T-helper 1 cell treated with Interleukin-12 subunit alpha and Interleukin-12 subunit beta and Interleukin-4 antibody, amounts not matched to agents 30 μg/mL and 1 μg/mL, for 36 hours (primary cell): Measurements from ENCODE around the gene WNT11.
A peak's percentile ranks its signal among the peaks of the same experiment; 100 is the strongest.

ENCODE experiments used
- H3K27ac Mint-ChIP-seq: one replicate; pipeline ENCODE4 v1.8.0; 2021; ENCODE audit warnings: mild to moderate bottlenecking, mixed read lengths
- H3K27me3 Mint-ChIP-seq: one replicate; pipeline ENCODE4 v1.8.0; 2021; ENCODE audit warnings: low read depth, mixed read lengths
- H3K36me3 Mint-ChIP-seq: one replicate; pipeline ENCODE4 v1.8.0; 2021; ENCODE audit warnings: low read depth, mixed read lengths
- H3K4me1 Mint-ChIP-seq: one replicate; pipeline ENCODE4 v1.8.0; 2021; ENCODE audit warnings: low read depth, mixed read lengths
- H3K4me3 Mint-ChIP-seq: one replicate; pipeline ENCODE4 v1.8.0; 2021; ENCODE audit warnings: mild to moderate bottlenecking, moderate library complexity, mixed read lengths
- H3K9me3 Mint-ChIP-seq: one replicate; pipeline ENCODE4 v1.8.0; 2021; ENCODE audit warnings: mixed read lengths

Gene WNT11

DNA sequence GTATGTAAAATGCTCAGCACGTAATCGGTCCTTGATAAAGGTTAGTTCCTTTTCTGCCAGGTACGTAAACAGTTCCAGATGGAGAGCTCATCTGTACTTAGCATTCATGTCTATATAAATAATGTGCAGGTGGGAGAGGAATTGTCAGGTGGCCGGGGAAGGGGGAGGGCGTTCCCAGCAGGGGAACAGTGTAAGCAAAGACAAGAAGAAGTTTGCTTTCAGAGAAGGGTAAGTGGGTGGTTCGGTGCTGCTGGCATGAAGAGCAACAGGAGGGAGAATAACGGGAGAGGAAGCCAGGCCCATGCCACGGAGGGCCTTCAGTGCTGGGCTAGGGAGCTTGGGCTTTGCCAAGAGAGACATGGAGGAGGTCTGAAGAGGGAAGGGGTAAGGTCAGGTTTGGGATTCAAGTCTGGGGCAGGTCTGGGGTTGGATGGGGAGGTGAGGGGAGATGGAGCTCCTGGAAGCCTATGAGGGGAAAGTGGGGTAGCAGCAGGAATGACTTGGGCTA lies 11.4 kb upstream of the WNT11 start:
- no peaks in the 10 kb centered on the region for H3K9me3 Mint-ChIP-seq
- H3K27me3 Mint-ChIP-seq = peaks cover 43% of the 10 kb centered on the region
- H3K4me1 Mint-ChIP-seq = no peaks in the 10 kb centered on the region
- no peak overlapping the region for H3K4me3 Mint-ChIP-seq
- no peak overlapping the region for H3K27ac Mint-ChIP-seq
- H3K36me3 Mint-ChIP-seq = no peaks in the 10 kb centered on the region

DNA sequence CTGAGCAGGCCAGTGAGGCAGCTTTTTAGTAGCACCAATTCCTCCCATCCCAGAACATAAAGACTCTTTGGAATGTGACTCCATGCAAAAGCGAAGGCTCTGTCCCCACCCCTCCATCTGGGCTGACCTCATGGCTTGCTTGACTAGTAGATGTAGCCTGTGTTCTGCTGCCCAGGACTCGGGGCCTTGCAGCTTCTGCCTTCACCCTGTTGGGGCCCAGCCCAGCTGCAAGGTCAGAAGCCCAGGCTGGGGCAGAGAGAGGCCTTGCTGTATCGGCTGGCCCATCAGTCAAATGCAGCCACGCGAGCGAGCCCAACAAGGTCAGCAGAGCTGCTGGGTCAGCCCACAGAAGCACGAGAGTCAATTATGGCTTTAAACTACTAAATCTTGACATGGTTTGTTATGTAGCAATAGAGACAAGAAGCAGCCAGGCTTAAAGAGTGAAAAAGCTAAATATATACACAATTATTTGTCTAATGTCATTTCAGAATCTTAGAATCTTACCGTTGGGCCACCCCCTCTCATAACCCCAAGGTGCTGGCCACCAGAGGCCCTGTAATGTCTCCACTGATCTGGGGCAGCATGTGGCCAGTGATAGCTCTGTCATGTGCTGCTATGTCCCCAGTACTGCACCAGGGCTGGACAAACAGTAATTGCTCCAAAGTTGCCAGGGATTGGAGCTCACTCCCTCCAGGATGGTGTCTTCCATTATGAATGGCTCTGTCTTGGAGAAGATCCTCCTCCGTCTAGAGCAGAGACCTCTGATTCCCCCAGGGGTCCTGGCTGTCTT lies 10.4 kb upstream of the WNT11 start:
- Mint-ChIP-seq H3K4me3 (no peak overlapping the region), H3K27ac (no peak overlapping the region), H3K4me1 (no peaks in the 10 kb centered on the region), H3K27me3 (peaks cover 48% of the 10 kb centered on the region), H3K9me3 (no peaks in the 10 kb centered on the region), H3K36me3 (no peaks in the 10 kb centered on the region)

- H3K9me3 Mint-ChIP-seq = no peaks in the 10 kb centered on the region
- H3K4me1 Mint-ChIP-seq = no peaks in the 10 kb centered on the region
- H3K36me3 Mint-ChIP-seq = no peaks in the 10 kb centered on the region
- H3K27ac Mint-ChIP-seq = no peak overlapping the region
- H3K27me3 Mint-ChIP-seq = peaks cover 48% of the 10 kb centered on the region
- H3K4me3 Mint-ChIP-seq = no peak overlapping the region
Observed at GRCh38 chr11:76215941-76216340, 9.6 kb upstream of the WNT11 start.

- no peaks in the 10 kb centered on the region for H3K36me3 Mint-ChIP-seq
- H3K4me1 Mint-ChIP-seq = no peaks in the 10 kb centered on the region
- H3K27ac Mint-ChIP-seq = no peak overlapping the region
- H3K27me3 Mint-ChIP-seq = peaks cover 43% of the 10 kb centered on the region
- no peaks in the 10 kb centered on the region for H3K9me3 Mint-ChIP-seq
- H3K4me3 Mint-ChIP-seq = no peak overlapping the region
Observed at GRCh38 chr11:76214968-76215548, 8.8 kb upstream of the WNT11 start.

GRCh38 chr11:76214186-76214585 lies 7.9 kb upstream of the WNT11 start:
- Mint-ChIP-seq H3K36me3 (no peaks in the 10 kb centered on the region), H3K4me3 (no peak overlapping the region), H3K27me3 (peaks cover 37% of the 10 kb centered on the region), H3K9me3 (no peaks in the 10 kb centered on the region), H3K4me1 (no peaks in the 10 kb centered on the region), H3K27ac (no peak overlapping the region)

DNA sequence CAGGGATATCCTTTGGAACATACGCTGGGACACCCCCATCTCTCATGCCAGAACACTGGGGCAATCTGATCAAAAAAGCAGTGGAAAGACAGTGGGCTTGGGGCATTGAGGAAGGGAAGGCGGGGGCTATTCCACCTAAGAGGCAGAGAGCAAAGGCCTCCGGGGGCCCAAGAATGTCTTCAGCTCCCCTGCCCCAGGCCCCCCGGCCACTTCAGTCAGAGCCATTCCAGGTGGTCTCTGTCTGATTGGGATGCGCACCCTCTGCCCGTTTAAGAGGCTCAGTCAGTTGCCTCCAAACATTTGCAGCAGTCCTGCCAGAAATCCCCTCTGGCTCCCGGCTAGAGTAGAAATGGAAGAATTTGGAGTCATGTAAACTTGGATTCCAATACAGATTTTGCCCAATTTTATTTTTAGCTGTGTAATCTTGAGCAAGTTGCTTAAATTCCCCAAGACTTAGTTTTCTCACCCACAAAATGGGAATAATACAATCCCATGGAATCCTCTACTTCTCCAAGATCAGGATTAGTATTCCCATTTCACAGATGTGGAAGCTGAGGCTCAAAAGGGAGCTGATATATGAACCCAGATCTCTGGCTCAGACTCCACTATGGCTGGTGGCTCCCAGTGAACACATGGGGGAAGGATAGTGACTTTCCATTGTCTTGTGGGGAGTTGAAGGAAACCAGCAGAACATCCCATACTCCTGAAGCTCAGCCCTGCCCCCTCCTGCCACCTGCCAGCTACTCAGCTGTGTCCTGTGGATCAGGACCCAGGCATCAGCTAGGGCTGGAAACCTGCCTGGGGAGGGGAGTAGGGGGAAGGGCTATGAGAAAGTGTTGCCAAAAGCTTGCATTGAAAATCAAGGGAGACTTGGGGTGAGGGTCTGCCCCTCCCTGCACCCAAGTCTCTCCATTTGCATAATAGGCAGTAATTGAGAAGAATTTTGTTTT lies 6.1 kb upstream of the WNT11 start:
- Mint-ChIP-seq H3K9me3 (no peaks in the 10 kb centered on the region), H3K4me1 (peaks cover 4% of the 10 kb centered on the region), H3K36me3 (no peaks in the 10 kb centered on the region), H3K27me3 (peaks cover 38% of the 10 kb centered on the region), H3K27ac (no peak overlapping the region), H3K4me3 (no peak overlapping the region)

DNA sequence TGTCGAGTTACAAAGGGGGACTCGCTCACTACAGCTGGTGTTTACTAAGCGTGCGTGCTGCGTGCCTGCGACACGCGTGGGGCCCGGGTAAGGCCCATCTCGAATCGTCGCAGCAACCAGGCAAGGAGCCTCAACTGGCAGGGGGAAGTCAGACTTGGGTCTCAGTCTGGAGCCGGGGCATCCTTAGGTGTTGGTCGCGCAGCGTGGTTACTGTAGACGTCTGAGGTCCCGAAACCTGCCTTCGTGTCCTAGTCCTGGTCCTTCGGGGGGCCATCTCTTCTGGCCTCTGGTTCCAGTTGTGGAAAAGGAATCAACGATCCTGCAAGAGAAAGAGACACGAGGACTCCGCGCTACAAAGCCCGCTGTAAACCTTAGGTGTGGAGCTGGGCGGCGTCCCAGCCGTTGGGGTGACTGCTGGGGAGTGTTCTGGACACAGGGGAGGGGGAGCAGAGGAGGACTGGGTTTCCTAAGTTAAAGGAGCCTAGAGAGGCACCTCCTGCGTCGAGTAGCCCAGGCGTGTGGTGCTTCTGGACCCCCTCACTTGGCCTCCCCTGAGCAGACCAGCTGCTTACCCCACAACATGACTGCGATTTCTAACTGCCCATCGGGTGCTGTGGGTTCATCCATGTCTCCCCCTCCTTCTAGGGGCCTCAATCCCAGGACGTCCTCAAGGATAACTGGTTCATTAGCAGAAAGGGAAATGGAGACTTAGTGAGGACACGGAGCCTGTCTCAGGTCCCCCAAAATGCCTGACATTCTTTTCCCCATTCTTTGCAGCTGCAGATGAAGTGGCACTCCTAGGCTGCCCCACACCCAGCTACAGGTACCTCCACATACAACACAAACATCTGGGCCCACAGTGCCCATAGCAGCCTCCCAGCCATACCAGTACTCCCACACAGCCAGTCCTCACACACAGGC lies 4.9 kb upstream of the WNT11 start:
- H3K9me3 Mint-ChIP-seq = no peaks in the 10 kb centered on the region
- no peaks in the 10 kb centered on the region for H3K36me3 Mint-ChIP-seq
- peaks cover 47% of the 10 kb centered on the region for H3K27me3 Mint-ChIP-seq
- no peak overlapping the region for H3K27ac Mint-ChIP-seq
- peaks cover 7% of the 10 kb centered on the region for H3K4me1 Mint-ChIP-seq
- peak overlapping the region; percentile 1 for H3K4me3 Mint-ChIP-seq

DNA sequence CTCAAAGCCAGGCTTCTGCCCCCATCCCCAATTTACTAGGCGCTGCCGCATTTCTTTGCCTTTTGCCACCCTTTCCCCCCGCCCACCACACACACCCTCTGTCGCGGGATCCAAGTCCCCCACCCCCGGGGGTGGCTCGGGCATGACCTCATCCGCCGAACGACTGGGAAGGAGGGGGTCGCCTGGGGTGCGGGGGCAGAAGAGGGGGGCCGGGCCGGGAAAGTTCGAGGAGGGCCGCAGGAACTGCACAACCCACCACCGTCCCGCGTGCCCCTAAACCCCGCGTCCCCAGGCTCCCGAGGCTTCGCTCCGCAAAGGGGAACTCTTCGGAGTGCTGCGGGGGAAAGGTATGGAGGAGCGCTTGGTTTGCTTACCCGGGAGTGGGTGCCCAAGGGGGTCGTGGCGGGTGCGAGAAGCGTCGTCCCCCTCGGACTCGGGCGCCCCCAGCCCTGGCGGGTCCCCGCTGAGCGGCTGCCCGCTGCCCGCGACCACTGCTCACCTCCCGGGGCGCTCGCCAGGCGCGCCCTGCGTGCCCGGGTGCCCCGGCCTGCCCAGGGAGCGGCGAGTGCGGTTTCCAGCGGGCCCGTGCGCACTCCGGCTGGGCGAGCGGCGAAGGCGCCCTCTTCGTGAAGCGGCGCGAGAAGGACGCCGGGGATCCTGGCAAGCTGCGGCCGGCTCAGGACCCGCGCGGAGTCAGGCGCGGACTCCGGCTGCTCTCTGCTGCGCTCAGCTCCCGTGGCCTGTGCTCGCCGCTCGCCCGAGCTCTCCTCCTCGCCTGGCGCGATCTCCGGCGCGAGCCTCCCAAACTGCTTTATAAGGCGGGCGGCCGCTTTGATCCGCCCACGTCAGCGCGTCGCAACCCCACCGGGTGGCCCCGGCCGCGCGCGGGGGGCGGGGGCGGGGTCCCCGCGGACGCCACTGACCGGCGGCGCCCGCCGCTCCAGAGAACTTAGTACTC lies 4.0 kb upstream of the WNT11 start:
- no peak overlapping the region for H3K27ac Mint-ChIP-seq
- peaks cover 11% of the 10 kb centered on the region for H3K4me1 Mint-ChIP-seq
- peaks cover 56% of the 10 kb centered on the region for H3K27me3 Mint-ChIP-seq
- H3K9me3 Mint-ChIP-seq = no peaks in the 10 kb centered on the region
- H3K4me3 Mint-ChIP-seq = no peak overlapping the region
- no peaks in the 10 kb centered on the region for H3K36me3 Mint-ChIP-seq

DNA sequence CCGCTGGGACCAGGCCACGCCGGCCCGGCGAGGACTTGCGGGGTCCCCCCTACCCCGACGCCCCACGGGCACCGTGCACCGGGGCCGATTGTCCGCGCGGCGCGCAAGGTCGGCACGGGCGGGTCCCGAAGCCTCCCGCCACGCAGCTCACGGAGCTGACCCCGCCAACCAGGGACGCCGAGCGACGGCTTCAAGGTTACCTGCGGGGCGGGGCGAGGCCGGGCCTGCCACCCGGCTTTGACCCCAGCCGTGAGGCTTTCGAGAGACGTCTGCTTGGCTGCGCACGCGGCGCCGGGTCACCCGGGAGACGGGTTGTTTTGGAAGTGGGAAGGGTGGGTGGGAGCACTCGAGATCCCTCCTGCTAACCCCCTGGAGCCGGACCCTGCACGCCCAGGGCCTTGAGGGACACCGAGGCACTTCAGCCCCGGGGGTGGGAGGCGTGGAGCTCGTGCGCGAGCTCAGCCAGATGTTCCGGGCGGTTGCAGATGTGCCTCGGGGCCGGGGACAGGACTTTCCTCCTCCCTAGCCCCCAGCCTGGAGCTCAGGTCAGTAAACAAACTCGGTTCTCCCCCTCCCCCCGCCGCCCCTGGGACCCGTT lies 3.2 kb upstream of the WNT11 start:
- H3K27me3 Mint-ChIP-seq = peaks cover 63% of the 10 kb centered on the region
- H3K36me3 Mint-ChIP-seq = no peaks in the 10 kb centered on the region
- no peak overlapping the region for H3K27ac Mint-ChIP-seq
- H3K4me3 Mint-ChIP-seq = no peak overlapping the region
- no peaks in the 10 kb centered on the region for H3K9me3 Mint-ChIP-seq
- peaks cover 11% of the 10 kb centered on the region for H3K4me1 Mint-ChIP-seq

DNA sequence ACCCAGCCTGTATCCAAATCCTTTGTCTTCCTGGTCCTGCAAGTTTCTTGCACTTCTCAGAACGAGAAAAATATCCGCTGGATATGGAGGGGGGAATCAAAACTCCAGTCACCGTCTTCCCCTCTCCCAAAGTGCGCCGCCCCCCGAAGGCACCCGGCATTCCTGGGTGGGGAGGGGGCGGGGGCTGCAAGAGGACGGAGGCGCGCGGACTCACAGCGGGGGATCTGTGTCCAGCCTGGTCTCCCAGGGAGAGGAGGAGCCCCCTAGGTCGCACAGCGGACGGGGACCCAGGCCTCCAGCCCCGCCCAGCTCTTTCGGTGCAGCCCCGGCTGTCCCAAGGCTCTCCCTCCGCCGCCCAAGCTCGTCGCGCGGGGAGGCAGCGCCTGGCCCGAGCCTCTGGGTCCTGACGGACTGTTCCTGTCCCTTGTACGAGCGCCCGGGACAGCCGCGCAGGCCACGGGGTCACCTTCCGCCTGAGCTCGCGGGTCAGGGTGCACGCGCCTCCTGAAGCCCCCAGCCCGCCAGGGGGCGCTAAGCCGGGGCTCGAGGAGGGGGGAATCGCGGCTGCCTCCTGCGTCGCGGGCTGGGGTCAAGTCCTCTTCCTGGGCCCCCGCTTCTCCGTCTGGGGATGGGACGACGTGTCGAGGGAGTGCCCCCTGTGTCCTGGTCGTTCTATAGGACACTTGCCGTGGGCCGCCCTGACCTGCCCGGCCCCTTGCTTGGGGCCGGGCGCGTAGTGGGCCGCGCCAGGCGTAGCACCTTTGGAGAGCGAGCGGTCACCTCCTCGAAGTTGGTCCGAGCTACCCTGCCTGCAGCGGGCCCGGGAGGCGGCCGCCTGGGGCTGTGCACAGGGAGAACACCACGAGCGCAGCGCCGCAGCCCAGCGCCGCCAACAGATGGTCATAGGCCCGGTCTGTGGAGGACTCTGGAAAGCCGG lies 2.4 kb upstream of the WNT11 start:
- H3K27me3 Mint-ChIP-seq = peaks cover 66% of the 10 kb centered on the region
- no peak overlapping the region for H3K27ac Mint-ChIP-seq
- H3K4me3 Mint-ChIP-seq = peak overlapping the region; percentile 77
- H3K36me3 Mint-ChIP-seq = no peaks in the 10 kb centered on the region
- H3K9me3 Mint-ChIP-seq = no peaks in the 10 kb centered on the region
- peaks cover 11% of the 10 kb centered on the region for H3K4me1 Mint-ChIP-seq

DNA sequence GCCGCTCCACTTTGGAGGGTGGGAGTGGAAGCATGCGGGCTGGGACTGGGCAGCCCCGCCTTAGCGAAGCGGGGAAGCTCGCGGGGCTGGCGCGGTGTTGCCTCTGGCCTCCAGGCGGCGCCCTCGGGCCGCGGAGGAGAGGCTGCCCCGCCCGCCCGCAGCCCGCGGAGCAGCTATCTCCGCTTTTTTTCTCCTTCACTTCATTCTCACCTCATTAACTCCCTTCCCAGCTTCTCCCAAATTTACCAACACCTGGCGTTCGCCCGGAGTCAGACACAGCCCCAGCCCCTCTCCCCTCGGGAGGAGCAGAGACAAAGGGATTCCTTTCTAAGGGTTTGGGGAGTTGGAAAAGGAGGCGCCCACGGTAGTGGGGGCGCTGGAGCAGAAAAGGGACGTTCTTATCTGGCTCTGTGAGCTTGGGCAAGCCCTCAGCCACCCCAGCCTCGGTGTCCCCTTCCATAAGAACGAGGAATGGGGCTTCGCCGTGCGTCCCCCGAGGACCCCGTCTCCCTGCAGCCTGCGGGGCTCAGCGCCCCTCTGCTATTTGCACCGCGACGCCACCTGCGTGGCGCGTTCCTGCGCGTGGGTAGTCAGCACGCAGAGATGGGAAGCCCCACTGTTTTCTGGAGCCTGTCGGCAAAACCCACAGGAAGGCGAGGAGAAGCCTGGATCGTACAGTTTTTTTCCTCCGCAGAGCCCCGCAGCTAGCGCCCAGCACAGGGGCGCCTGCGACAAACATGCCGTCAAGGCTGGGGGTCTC lies 1.5 kb upstream of the WNT11 start:
- peak overlapping the region; percentile 77 for H3K4me3 Mint-ChIP-seq
- no peaks in the 10 kb centered on the region for H3K9me3 Mint-ChIP-seq
- H3K27ac Mint-ChIP-seq = no peak overlapping the region
- peaks cover 65% of the 10 kb centered on the region for H3K27me3 Mint-ChIP-seq
- H3K4me1 Mint-ChIP-seq = peaks cover 11% of the 10 kb centered on the region
- no peaks in the 10 kb centered on the region for H3K36me3 Mint-ChIP-seq
